MM.1S (cell line): ENCODE measurements around the gene SOX10.

Source experiments
- CTCF ChIP-seq: fragments of 300-600 bp; sonication (generic); IDR thresholded peaks from 2 replicates; pipeline ENCODE4 v1.5.1; 2016; ENCODE audit warnings: antibody characterized with exemption, low read length, mixed read lengths
- EZH2 ChIP-seq: fragments of 300-600 bp; sonication (generic); optimal IDR thresholded peaks from 2 replicates; pipeline ENCODE3; 2017; ENCODE audit warnings: low read depth, mild to moderate bottlenecking, antibody characterized with exemption, low read length, mixed read lengths
- EZH2phosphoT487 ChIP-seq: fragments of 300-600 bp; sonication (generic); IDR thresholded peaks from 2 replicates; pipeline ENCODE4 v1.6.1; 2018; ENCODE audit warnings: antibody characterized with exemption, low read length

DNA sequence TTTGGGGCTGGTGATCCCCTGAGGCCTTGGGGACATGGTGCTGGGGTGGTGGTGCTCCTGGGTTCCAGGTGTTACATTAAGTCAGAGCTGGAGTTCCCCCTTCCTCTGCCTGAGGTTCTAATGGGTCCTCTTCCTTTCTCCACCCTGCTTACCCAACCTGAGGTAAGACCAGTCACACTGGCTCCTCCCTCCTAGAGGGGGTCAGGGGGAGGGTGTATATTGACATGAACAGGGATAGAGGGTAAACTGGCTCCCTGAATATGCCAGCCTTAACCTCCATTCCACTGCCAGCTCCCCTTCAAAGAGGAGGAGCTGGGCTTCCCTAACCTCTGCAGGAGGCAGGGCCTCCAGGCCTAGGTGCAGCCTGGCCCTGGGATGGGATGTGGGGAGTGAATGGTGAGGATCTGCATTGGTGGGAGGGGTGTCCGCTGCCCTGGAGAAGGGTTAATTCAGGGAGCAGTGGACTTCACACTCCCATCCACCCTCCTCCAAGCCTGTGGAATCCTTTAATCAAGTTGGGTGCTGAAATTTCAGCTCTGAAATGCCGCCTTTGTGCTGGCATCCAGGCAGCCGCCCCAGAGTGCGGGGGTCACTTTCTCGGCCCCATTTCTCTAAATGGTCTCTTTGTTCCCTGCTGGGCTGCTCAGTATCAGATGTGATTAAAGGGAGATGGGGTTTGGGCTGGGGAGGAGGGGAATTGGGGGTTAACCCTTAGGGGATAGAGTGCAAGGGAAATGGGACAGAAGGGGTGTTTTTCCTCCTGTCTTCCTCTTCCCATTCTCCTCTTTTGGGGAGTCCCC is 15.7 kb downstream of the SOX10 start:
- TF ChIP-seq CTCF = no peak
- TF ChIP-seq EZH2phosphoT487 = no peak
- no peak for TF ChIP-seq EZH2
